ENCODE results near the gene RNF14.

The RNF14 gene

DNA sequence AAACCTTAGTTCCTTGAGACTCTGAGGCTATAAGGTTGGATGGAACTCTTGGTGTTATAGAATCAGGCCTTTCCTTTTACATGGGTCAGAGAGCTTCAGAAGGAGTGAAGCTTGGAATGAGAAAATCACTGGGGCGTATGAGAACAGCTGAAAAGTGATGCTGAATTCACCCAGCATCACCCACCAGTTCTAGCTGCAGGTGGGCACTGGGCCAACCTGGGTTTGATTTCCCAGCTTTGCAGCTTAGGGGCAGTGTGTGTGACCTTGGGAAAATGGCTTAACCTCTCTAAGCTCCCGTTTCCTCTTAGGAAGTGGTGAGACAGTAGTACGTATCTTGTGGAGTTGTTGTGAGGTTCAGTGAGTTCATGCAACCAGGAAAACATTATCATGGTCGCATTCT, 21.6 kb upstream of the RNF14 start:
- no peak for DNase-seq (ENCODE audit: low read depth in 2 of 2, low spot score in 1 of 2)

DNA sequence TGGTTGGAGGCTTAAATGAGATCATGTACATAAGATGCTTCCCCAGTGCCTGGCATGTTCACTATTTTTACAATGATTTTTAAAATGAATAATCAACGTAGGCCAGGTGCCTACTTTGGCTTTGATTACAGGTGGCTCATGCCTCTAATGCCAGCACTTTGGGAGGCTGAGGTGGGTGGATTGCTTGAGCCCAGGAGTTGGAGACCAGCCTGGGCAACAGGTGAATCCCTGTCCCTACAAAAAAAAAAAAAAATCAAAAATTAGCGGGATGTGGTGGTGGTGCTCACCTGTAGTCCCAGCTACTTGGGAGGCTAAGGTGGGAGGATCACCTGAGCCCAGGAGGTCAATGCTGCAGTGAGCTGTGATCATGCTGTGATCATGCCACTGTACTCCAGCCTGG, 20.1 kb upstream of the RNF14 start:
- no peak for DNase-seq (ENCODE audit: low read depth in 2 of 2, low spot score in 1 of 2)

DNA sequence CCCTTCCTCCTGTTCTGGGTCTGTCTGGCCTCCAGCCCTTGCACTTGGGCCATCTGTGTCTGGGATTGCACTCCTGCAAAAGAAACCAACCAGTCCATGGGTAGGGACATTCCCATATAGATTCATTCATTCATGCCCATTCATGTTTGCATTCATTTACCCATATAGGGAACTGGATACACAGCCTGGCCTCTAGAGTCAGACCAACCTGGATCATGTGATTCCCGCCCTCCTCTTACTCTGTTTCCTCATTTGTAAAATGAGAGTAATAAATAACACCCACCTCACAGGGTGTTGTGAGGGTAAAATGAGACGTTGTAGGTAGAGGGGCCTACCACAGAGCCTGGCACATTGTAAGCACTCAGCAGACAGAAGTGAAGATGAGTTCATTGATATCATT, 19.4 kb upstream of the RNF14 start:
- DNase-seq (ENCODE audit: low read depth in 2 of 2, low spot score in 1 of 2), result no peak

DNA sequence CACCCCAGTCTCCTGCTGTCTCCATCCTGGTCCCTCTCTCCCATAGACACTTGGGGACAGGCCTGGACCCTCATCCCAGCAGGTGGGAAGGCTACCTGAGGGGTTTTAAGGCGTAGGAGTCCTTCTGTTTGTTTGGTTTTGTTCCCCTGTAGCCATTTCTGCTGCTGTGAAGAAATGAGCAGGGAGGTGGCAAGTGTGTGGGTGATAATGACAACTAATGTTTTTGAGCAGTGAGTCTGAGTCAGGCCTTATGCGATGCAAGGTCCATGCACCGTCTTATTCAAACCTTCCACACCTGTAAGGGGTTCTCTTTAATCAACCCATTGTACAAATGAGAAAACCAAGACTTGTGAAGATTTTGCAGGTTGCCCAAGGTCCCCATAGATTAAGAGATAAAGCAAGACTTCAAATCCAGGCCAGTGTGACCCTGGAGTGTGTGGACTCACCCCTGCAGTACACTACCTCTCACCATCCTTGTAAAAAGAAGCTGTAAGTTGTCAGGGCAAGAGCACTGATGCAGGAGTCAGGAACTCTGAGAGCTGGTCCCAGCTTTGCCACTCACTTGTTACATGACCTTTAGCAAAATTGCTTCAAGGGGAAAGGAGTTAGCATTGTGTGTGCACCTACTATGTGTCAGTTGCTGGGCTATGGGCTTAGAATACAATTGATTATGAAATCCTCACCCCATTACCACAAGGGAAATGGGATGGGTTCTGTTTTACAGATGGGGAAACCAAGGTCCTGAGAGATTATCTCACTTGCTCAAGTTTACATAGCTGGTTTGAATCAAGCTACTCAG, 18.5 kb upstream of the RNF14 start:
- DNase-seq (ENCODE audit: low read depth in 2 of 2, low spot score in 1 of 2), result no peak

DNA sequence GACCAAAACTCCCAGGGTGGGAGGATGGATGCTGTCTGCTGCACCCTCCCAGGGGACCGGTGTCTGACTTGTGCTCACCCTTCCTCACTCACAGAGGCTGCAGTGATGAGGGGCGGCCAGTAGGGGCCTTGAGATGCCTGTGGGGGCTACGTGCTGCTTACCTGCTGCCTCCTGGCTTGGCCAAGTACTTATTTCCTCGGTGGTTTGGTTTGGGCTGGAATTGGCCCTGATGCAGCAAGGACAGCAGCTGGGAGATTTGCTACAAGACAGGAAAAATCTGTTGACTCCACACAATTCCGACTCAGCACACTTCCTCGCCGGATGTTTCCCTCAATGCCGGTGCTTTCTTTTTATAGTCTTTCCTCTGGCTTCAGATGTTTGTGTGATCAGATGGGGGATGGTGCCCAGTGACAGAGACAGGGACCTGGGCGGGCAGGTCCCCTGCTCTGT, 17.5 kb upstream of the RNF14 start:
- DNase-seq (ENCODE audit: low read depth in 2 of 2, low spot score in 1 of 2), result no peak

DNA sequence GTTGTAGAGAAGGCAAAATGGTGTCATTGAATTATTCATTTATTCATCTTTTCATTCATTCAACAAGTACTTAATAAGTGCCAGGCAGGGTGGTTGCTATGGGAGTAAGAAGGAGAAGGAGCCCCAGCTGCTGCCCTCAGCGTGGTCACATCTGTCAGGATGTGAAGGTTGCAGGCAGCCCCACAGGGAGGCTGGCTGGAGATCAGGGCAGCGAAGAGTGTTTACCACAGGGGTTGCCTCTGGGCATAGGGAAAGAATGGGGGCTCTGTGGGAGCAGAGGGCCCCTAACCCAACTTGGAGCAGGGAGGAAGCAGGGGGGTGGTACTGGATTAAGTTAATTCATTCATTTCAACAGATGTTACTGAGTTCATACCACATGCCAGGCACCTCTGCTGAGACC, 16.9 kb upstream of the RNF14 start:
- DNase-seq (ENCODE audit: low read depth in 2 of 2, low spot score in 1 of 2), result no peak

DNA sequence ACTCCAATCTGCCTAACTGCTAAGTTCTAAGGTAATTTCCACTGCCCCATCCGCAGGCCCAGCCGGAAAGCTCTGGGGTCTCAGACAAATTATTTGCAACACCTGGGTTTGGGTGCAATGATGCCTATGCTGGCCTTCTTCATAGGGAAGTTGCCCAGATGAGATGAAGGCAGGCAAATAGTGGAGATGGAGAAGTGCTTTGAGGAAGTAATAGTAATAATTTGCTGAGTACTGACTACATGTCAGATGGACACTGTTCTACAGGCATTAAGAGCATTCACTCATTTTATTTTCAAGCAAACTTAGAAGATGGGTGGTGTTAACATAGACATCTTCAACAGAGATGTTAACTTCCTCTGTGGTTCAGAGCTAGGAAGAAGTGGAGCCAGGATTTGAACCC, 14.7 kb upstream of the RNF14 start:
- no peak for DNase-seq (ENCODE audit: low read depth in 2 of 2, low spot score in 1 of 2)

DNA sequence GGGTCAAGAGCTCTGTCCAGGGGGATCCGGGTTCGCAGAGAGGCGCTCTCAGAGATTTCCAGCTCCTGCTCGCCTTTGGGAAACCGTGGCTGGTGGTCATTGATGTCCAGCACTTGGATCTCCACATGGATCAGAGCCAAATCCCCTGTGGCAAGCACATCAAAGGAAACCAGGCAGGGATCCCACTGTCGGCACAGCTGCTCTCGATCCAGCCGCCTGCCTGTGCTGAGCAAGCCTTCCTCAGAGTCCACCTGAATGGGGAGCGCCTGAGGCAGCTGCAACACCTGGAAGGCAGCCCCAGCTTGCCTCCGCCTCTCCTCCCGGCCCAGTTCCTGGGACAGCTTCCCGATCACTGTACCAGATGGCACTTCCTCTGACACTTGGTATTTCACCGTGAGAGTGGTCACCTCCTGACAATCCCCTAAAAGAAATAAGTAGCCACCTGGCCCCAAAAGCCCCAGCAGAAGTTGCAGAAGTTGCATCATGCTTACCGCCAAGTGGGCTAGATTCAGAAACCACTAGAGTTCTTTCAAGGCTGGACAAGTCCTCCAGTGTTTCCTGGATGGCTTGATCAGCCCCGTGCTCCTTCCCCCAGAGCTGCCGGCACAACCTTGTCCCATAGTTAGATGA, 11.4 kb upstream of the RNF14 start:
- no peak for DNase-seq (ENCODE audit: low read depth in 2 of 2, low spot score in 1 of 2)

DNA sequence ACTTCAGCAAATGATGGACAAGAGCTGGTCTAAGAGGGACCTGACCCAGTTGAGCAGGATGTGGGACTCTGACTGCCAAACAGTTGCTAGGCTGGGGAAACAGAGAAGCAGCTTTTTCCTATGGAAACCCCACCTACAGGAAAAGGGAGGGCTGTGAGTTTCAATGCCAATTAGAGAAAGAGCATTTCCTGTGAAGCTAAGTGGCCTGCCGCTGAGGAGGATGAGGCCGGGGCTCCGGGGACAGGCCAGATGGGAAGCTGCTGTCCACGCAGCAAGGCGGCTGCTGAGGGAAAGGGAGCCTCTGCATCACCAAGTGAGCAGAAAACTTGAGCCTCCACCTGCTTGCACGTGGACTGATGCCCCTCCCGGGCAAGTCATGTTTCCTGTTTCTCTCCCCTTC, 10.8 kb upstream of the RNF14 start, which contains the start of gene PCDH12:
TSS of gene PCDH12 (minus strand) at position 90 of the 400 bp plus-strand sequence. CDS start 351 bp downstream, outside the sequence.
- DNase-seq (ENCODE audit: low read depth in 2 of 2, low spot score in 1 of 2), result no peak

DNA sequence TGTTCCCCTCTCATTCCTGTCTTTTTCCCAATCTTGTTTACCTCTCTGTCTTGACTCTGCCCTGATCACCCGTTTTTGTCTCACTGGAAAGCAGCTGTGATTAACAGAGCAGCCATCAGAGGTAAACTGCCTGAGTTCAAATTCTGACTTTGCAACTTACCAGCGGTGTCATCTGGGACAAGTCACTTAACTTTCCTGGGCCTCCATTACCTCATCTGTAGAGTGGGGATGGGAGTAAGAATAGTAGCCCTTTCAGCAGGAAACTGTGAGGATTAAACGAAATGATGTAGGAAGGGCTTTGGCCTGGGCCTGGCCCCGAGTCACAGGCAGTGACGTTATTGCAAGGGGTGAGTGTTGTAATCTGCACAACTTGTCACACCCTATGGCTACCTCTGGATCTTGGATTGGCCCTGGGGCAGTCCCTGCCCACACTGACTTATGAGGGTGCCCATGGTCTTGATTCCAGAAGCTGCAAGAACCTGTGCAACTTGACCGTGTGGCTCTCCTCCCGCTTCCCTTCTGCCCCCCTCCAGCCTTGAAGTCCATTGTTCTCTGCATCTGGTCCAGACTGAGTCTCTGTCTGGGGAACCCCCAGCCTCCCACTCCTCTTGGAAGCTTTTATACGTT, 10.2 kb upstream of the RNF14 start:
- DNase-seq (ENCODE audit: low read depth in 2 of 2, low spot score in 1 of 2), result no peak

DNA sequence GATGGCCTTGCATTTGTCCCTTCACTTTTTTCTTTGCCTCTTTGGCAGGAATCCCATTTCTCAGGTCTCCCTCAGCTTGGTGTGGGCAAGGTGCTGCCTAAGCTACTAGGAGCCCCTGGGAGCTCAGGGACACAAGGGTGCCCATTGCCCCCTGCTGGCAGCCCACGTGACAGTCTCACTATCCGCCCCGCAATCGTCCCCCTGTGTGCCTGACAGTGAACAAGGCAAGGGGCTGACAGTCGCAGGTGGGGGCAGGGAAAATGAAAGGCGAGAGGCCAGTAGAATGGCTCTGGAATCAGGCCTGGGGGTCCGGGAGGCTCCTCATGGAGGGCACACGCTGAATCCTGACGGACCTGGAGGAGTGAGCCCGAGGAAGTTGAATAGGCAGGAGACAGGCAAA, 8.9 kb upstream of the RNF14 start:
- no peak for DNase-seq (ENCODE audit: low read depth in 2 of 2, low spot score in 1 of 2)

DNA sequence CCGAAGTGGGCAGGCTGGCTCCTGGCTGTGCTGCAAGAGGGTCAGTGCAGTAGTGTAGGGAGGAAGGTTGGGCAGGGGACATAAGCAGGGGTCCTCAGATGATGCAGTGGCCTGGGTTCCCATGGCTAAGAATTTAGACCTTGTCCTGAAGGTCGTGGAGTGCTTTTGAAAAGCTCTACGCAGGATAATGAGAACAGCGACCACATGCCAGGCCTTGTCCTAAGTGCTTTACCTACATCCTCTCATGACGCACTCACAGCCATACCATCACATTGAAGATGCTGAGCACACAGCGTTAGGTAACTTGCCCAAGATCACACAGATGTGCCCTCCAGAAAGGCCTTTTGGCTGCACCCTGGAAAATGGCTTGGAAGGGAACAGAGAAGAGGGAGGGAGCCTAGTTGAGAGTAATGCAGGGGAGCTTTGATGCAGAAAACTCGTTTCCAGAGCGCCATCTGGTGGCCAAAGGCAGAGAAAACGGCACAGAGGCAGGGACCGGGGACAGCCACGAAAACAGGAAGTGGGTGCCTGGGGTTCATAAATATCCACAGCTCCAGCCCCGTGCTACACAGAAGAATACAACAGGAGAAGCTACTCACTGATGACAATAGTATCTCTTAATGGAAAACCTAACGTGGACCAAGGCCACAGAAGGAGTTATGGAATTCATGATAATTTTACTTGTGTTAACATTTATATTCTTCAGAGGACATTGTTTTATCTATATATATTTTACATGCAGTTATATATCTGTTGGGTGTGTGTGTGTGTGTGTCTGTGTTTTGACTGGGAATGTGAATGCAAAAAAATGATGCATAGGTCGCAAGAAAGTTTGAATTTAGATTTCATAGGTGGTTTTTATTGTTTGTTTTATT, 8.2 kb upstream of the RNF14 start:
- peak; percentile 85 for DNase-seq (ENCODE audit: low read depth in 2 of 2, low spot score in 1 of 2)

DNA sequence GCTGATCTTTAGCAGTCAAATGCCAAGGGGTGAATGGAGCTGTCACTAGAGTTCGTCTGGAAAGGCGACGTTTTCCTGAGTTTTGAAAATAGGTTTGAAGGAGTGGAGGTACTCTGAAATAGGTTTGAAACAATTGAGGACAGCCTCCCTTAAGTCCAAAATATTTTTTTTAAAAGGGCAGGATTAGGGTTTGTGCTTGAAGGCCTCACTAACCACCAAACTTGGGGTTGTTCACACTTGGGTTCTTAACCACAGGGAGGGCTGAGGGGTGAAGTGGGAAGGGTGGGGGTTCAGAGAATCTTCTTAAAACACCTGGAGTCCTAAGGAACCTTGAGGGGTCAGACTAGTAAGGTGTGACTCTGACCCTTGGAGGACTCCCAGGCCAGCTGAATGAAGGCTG, 7.4 kb upstream of the RNF14 start:
- DNase-seq (ENCODE audit: low read depth in 2 of 2, low spot score in 1 of 2), result no peak

DNA sequence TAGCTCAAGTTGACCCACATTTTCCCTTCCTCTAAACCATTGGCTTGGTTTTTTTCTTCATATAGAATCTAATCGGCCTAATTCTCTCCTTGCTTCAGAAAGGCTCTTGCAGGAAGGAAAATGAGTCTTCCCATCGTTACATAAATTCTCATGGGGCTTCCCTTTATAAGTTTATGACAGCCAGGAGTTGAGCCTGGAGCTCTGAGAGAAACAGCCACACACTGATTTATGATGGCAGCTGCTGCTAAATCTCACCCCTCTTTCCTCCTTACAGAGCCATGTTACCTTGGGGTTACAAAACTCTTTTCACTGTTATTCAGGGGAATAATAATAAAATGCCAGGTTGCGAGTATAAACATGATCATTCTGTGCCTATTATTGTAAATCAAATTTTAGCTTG, 5.2 kb upstream of the RNF14 start:
- no peak for DNase-seq (ENCODE audit: low read depth in 2 of 2, low spot score in 1 of 2)

DNA sequence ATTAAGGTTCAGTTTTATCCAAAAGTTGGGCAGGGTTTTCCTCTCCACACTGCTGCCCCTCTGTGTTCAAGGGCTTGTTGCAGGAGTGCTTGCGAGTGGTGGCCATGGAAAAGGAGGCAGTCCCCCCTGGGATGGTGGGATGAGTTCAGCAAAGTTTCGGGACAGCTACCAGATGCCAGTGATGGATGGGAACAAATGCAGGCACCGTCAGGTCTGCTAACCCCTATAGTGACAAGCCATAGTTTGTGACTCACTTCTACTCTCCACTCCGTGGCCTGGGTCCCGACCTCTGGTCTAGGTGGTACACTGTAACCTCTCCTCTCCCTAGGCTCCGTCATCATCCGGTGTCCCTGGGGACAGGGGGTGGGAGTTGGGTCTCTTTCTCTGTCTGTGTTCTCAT, 3.8 kb upstream of the RNF14 start:
- no peak for DNase-seq (ENCODE audit: low read depth in 2 of 2, low spot score in 1 of 2)

DNA sequence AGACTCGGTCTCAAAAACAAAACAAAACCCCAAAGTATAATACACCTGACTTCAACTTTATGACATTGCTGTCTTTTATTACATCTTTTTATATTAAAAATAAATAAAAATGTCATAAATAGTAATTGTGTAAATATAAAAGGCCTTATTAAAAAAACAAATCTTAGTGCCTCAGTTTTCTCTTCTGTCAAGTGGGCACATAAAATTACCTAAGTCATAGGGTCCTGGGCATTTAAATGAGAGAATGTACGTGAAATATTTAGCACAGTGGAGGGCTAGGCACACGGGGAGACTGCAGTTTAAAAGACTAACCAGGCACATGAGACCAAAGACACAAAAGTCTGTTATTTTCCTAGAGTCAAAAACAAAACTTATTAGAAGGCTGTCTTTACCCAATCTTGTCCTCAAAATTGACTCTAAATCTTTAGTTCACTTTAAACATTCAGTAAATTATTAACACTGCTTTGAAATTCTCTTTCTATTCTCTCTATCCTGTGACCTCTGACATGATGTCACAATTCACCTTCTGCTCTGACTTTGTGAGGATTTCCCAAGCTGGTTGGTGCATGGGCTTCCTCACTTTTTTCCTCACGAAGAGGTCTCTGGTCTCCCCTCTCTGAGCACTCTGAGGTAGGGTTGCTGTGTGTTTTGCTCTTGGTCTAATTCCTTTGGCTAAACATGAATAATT, 2.5 kb upstream of the RNF14 start:
- DNase-seq (ENCODE audit: low read depth in 2 of 2, low spot score in 1 of 2), result no peak

DNA sequence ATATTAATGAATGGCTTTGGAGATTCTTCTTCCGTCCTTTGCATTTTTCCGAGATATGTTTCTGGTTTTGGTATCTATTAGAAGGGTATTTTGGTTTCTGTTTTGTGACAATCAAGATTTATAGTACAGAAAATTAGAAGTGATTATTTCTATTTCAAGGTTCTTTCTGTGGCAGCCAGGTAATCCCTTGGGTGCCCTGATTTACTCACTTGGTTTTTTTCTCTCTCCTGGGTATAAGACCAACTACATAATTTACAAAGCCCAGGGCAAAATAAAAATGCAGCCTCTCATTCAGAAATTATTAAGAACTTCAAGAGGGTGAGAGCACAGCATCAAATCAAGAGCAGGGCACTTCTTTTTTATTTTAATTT, 2.0 kb upstream of the RNF14 start:
- no peak for DNase-seq (ENCODE audit: low read depth in 2 of 2, low spot score in 1 of 2)

DNA sequence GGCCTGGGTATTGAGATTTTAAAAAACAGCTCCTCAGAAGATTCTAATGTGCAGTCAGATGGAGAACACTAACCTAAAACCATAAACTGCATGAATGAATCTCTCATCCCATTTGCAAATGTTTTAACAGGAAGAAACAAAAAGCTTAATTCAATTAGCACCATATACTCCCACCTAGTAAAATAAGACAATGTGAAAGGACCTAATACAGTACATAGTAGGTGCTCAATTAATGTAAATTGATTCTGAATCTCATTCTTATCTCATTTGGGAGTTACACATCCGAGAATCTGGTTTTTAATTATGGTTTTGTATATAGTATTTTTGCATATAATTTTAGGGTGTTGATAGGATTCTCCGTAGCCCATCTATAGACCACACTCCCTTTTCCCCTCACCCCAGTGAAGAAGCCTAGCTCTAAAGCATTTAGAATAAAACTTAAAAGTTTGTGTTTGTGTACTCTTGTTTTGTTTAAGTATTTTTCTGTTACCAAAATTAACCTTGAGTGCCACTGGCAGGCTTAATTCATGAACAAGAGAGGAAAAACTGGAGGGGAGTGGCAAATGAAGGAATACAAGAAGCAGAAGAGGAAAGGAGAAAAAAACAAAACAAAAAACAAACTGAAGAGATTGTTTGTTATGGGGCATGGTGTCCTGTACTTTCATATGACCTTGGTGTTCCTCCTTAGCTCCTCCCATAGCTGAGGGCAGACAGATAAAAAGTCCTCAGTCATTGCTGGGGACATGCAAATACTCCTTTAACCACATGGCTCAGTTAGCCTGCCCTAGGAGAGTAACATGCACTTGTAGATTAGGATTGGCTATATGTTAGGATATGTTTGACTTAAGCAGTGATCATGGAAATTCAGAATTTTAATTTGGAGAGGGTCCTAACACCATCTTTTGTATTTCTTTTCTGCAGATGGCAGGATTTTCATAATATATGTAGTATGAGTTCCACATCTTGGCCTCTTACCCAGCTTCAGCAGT, 1.2 kb downstream of the RNF14 start:
- no peak for DNase-seq (ENCODE audit: low read depth in 2 of 2, low spot score in 1 of 2)

DNA sequence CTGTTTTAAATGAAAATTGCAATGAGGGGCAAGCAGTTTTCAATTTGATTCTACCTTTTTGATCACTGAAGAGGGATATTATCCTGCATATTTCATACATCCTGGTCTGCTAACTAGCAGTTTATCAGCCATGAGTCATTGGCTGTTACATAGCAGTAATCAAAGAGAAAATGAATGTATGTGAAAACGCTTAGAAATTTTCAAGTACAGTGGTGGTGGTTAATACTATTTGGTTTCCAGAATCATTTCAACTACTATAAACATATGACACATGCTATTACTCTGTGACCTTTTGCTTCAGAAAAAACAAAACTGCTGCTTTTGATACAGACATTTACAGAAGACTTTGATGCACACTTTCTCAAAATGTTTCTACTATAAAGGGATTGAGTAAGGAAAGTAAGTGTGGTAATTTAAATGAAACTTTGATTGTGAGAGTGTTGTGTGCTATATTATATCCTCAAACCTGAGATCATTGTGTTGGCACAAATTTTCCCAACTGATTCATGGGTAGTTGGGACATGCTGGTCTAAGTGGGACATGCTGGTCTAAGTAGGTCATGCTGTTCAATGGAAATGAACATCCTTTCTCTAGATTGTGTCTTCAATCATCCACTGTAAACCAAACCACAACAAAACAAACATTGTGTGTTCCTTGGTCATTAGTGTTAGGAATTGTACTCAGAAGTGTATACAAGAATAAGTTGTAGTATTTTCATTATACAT, 5.1 kb downstream of the RNF14 start:
- no peak for DNase-seq (ENCODE audit: low read depth in 2 of 2, low spot score in 1 of 2)
